ENCODE results near the gene NAV2.

NAV2 gene

DNA sequence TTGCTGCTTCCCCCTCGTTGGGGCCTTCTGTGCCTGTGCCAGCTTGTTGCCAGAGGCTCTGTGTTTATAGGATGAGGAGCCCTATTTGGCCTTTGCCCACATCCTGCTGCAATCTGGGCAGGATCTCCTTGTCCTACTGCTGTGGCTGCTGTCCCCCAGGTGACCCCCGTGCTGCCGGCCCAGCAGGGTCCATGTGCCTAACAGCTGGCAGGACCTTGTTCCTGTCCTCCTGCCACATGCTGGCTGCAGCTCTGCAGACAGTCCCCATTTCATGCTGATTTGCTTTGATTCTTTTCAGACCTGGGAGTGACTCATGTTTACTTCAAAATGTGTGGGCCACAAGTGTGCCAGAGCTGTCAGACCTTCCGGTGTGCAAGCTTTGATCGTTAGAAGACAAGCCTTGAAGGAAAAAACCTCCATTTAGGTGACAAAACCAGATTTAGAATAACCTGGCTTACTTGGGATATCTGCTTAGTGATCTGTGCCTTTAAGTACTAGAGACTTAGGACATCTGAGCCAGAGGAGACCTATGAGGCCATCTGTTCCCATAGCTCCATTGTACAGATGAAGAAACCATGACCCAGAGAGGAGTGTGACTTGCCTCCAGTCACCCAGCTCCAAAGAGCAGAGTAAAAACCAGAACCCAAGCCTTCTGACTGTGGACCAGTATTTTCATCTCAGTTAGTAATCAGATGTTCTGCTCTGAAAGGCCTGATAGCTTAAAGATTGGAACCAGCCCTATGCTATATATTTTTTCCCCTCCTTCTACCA is 11.1 kb downstream of the NAV2 start:
- TF ChIP-seq ZFP30 (CRISPR knock-in tag; IDR thresholded peaks at IDR 0.05) (no peak; the same call in 1 of the 2 replicates), ARNTL (CRISPR knock-in tag; IDR thresholded peaks at IDR 0.05; ENCODE audit: borderline replicate concordance, low read depth) (no peak), TCF4 (CRISPR knock-in tag; IDR thresholded peaks at IDR 0.05; ENCODE audit: borderline replicate concordance) (peak; percentile 97), RARB (CRISPR knock-in tag; IDR thresholded peaks at IDR 0.05) (peak; percentile 46; the same call in 1 of the 2 replicates), SNAI2 (CRISPR knock-in tag; IDR thresholded peaks at IDR 0.05) (no peak), CSDC2 (CRISPR knock-in tag; IDR thresholded peaks at IDR 0.05) (no peak), PPARA (CRISPR knock-in tag; IDR thresholded peaks at IDR 0.05; ENCODE audit: borderline replicate concordance) (no peak), ZNF565 (CRISPR knock-in tag; conservative IDR thresholded peaks at IDR 0.05; ENCODE audit: low read depth) (0 out of 2 replicates have a peak, but pooled peaks have one; percentile 37), TOX (CRISPR knock-in tag; IDR thresholded peaks at IDR 0.05; ENCODE audit: borderline replicate concordance) (no peak), ZNF8 (CRISPR knock-in tag; IDR thresholded peaks at IDR 0.05) (peak; percentile 42; the same call in 1 of the 2 replicates), ISL1 (CRISPR knock-in tag; IDR thresholded peaks at IDR 0.05) (no peak), GLIS3 (CRISPR knock-in tag; IDR thresholded peaks at IDR 0.05) (no peak), ESRRG (CRISPR knock-in tag; IDR thresholded peaks at IDR 0.05) (no peak), ZC3H10 (CRISPR knock-in tag; IDR thresholded peaks at IDR 0.05) (no peak), ZFP3 (CRISPR knock-in tag; IDR thresholded peaks at IDR 0.05) (peak; percentile 63; the same call in 1 of the 2 replicates), OSR1 (CRISPR knock-in tag; IDR thresholded peaks at IDR 0.05) (no peak), ZNF70 (CRISPR knock-in tag; IDR thresholded peaks at IDR 0.05) (0 out of 2 replicates have a peak, but pooled peaks have one; percentile 5), BACH2 (CRISPR knock-in tag; IDR thresholded peaks at IDR 0.05; ENCODE audit: borderline replicate concordance) (no peak)
- TF ChIP-seq, protein P1, sequence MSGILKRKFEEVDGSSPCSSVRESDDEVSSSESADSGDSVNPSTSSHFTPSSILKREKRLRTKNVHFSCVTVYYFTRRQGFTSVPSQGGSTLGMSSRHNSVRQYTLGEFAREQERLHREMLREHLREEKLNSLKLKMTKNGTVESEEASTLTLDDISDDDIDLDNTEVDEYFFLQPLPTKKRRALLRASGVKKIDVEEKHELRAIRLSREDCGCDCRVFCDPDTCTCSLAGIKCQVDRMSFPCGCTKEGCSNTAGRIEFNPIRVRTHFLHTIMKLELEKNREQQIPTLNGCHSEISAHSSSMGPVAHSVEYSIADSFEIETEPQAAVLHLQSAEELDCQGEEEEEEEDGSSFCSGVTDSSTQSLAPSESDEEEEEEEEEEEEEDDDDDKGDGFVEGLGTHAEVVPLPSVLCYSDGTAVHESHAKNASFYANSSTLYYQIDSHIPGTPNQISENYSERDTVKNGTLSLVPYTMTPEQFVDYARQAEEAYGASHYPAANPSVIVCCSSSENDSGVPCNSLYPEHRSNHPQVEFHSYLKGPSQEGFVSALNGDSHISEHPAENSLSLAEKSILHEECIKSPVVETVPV (CRISPR knock-in tag; IDR thresholded peaks at IDR 0.05), result no peak
- TF ChIP-seq, protein P2, sequence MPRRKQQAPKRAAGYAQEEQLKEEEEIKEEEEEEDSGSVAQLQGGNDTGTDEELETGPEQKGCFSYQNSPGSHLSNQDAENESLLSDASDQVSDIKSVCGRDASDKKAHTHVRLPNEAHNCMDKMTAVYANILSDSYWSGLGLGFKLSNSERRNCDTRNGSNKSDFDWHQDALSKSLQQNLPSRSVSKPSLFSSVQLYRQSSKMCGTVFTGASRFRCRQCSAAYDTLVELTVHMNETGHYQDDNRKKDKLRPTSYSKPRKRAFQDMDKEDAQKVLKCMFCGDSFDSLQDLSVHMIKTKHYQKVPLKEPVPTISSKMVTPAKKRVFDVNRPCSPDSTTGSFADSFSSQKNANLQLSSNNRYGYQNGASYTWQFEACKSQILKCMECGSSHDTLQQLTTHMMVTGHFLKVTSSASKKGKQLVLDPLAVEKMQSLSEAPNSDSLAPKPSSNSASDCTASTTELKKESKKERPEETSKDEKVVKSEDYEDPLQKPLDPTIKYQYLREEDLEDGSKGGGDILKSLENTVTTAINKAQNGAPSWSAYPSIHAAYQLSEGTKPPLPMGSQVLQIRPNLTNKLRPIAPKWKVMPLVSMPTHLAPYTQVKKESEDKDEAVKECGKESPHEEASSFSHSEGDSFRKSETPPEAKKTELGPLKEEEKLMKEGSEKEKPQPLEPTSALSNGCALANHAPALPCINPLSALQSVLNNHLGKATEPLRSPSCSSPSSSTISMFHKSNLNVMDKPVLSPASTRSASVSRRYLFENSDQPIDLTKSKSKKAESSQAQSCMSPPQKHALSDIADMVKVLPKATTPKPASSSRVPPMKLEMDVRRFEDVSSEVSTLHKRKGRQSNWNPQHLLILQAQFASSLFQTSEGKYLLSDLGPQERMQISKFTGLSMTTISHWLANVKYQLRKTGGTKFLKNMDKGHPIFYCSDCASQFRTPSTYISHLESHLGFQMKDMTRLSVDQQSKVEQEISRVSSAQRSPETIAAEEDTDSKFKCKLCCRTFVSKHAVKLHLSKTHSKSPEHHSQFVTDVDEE (CRISPR knock-in tag; IDR thresholded peaks at IDR 0.05), result peak; percentile 93
- TF ChIP-seq, protein P3, sequence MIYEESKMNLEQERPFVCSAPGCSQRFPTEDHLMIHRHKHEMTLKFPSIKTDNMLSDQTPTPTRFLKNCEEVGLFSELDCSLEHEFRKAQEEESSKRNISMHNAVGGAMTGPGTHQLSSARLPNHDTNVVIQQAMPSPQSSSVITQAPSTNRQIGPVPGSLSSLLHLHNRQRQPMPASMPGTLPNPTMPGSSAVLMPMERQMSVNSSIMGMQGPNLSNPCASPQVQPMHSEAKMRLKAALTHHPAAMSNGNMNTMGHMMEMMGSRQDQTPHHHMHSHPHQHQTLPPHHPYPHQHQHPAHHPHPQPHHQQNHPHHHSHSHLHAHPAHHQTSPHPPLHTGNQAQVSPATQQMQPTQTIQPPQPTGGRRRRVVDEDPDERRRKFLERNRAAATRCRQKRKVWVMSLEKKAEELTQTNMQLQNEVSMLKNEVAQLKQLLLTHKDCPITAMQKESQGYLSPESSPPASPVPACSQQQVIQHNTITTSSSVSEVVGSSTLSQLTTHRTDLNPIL (CRISPR knock-in tag; IDR thresholded peaks at IDR 0.05; ENCODE audit: low read depth), result no peak
- TF ChIP-seq, protein P4, sequence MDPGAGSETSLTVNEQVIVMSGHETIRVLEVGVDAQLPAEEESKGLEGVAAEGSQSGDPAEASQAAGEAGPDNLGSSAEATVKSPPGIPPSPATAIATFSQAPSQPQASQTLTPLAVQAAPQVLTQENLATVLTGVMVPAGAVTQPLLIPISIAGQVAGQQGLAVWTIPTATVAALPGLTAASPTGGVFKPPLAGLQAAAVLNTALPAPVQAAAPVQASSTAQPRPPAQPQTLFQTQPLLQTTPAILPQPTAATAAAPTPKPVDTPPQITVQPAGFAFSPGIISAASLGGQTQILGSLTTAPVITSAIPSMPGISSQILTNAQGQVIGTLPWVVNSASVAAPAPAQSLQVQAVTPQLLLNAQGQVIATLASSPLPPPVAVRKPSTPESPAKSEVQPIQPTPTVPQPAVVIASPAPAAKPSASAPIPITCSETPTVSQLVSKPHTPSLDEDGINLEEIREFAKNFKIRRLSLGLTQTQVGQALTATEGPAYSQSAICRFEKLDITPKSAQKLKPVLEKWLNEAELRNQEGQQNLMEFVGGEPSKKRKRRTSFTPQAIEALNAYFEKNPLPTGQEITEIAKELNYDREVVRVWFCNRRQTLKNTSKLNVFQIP (CRISPR knock-in tag; IDR thresholded peaks at IDR 0.05; ENCODE audit: borderline replicate concordance, low read depth), result no peak
- TF ChIP-seq, protein P5, sequence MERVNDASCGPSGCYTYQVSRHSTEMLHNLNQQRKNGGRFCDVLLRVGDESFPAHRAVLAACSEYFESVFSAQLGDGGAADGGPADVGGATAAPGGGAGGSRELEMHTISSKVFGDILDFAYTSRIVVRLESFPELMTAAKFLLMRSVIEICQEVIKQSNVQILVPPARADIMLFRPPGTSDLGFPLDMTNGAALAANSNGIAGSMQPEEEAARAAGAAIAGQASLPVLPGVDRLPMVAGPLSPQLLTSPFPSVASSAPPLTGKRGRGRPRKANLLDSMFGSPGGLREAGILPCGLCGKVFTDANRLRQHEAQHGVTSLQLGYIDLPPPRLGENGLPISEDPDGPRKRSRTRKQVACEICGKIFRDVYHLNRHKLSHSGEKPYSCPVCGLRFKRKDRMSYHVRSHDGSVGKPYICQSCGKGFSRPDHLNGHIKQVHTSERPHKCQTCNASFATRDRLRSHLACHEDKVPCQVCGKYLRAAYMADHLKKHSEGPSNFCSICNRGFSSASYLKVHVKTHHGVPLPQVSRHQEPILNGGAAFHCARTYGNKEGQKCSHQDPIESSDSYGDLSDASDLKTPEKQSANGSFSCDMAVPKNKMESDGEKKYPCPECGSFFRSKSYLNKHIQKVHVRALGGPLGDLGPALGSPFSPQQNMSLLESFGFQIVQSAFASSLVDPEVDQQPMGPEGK (CRISPR knock-in tag; IDR thresholded peaks at IDR 0.05; ENCODE audit: borderline replicate concordance), result no peak
- ATAC-seq, result peak; percentile 77

DNA sequence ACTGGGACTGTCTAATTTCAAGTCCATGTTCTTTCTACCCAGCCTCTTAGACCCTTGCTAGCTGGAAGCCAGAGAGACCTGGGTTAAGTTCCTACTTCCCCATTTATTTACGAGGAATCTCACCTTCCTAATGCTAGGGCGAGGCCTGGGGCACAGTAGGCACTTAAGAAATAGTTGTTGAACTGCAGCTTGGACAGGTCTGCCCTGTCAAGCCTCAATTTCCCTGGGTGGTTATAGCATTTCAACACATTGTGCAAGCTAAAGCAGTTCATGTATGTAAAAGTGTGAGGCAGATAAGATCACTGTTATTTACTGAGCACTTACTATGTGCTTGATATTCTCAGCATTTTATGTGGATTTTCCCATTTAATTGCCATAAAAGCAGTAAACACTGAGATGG is 12.1 kb downstream of the NAV2 start:
- no peak for ATAC-seq
- TF ChIP-seq, protein P2 (CRISPR knock-in tag; IDR thresholded peaks at IDR 0.05), result no peak
- no peak for TF ChIP-seq ISL1 (CRISPR knock-in tag; IDR thresholded peaks at IDR 0.05)
- TF ChIP-seq, protein P5 (CRISPR knock-in tag; IDR thresholded peaks at IDR 0.05; ENCODE audit: borderline replicate concordance), result no peak
- TF ChIP-seq, protein P4 (CRISPR knock-in tag; IDR thresholded peaks at IDR 0.05; ENCODE audit: borderline replicate concordance, low read depth), result no peak
- TF ChIP-seq ZNF8 (CRISPR knock-in tag; IDR thresholded peaks at IDR 0.05), result no peak
- no peak for TF ChIP-seq SNAI2 (CRISPR knock-in tag; IDR thresholded peaks at IDR 0.05)
- no peak for TF ChIP-seq ARNTL (CRISPR knock-in tag; IDR thresholded peaks at IDR 0.05; ENCODE audit: borderline replicate concordance, low read depth)

Measured in SK-N-SH treated with all-trans-retinoic acid at 6 μM for 48 hours (cell line).